Endothelial cell of umbilical vein (primary cell): ENCODE data around the gene RND3. TPM values are rescaled to one million over a fixed set of nuclear protein-coding genes. Genes with fewer than 3 reads are reported as not detected.

Experiments
- BruUV-seq: library from RNA; stranded (reverse); fragments of 400-500 nt; replicated peaks from 2 replicates; lab custom pipeline; 2021; lab: Mats Ljungman, UMichigan
- CTCF ChIA-PET: fragments of 300-600, 350-600 bp; sonication (Branson Sonifier 250); formaldehyde crosslinking; loops from one replicate; lab custom pipeline; 2021; ENCODE audit warnings: antibody characterized with exemption, inconsistent platforms; lab: Charles Lee
- POLR2A ChIA-PET: fragments of 300-600, 350-600 bp; sonication (Branson Sonifier 250); formaldehyde crosslinking; loops from one replicate; lab custom pipeline; 2021; ENCODE audit warnings: antibody characterized with exemption, inconsistent platforms; lab: Charles Lee
- DNase-seq: peaks from one replicate; pipeline ENCODE4 v3.0.0-alpha.2; 2011; ENCODE audit warnings: low read depth, low spot score
- FAIRE-seq: peaks from 2 replicates; lab custom pipeline; 2011; peaks lifted over from hg19 to GRCh38; lab: Jason Lieb, UNC
- H2AFZ ChIP-seq: 2 replicates; pipeline ENCODE4 v1.6.0; 2012; ENCODE audit warnings: low read depth, low read length, control low read depth, inconsistent platforms
- H3K27ac ChIP-seq: 2 replicates; pipeline ENCODE4 v1.5.1; 2011; ENCODE audit warnings: low read depth, mild to moderate bottlenecking, control low read depth, low read length, moderate library complexity; ENCODE audit not compliant: insufficient read depth
- H3K27me3 ChIP-seq, 2 experiments: 2 replicates each; pipeline versions ENCODE4 v1.6.0 to v1.6.1; 2011; ENCODE audit warnings: low read length in 2 of 2, mixed read lengths in 1 of 2; ENCODE audit not compliant: control insufficient read depth in 2 of 2, insufficient read depth in 2 of 2
- H3K36me3 ChIP-seq, 2 experiments: 2 replicates in 1 of 2; 3 replicates in 1 of 2; pipeline ENCODE4 v1.5.1; 2011; ENCODE audit warnings: low read length in 2 of 2, mild to moderate bottlenecking in 1 of 2, moderate library complexity in 1 of 2; ENCODE audit not compliant: control insufficient read depth in 2 of 2, insufficient read depth in 2 of 2; ENCODE audit errors: extremely low read depth in 1 of 2
- H3K4me1 ChIP-seq: 3 replicates; pipeline ENCODE4 v1.5.1; 2011; ENCODE audit warnings: mild to moderate bottlenecking, low read length; ENCODE audit not compliant: control insufficient read depth, insufficient read depth; ENCODE audit errors: extremely low read depth
- H3K4me2 ChIP-seq: 2 replicates; pipeline ENCODE4 v1.6.1; 2011; ENCODE audit warnings: low read length, control low read depth, mixed read lengths; ENCODE audit not compliant: insufficient read depth
- H3K4me3 ChIP-seq, 3 experiments: fragments of 200-600 bp in 1 of 3; sonication (generic), shearing (Covaris generic) in 1 of 3; replicated peaks in 1 of 3; 2 replicates each; pipeline ENCODE4 v1.5.1; 2011 to 2016; ENCODE audit warnings: control low read depth in 3 of 3, low read length in 3 of 3, mild to moderate bottlenecking in 2 of 3, inconsistent platforms in 1 of 3, low read depth in 1 of 3, moderate library complexity in 1 of 3; ENCODE audit not compliant: insufficient read depth in 1 of 3
- H3K79me2 ChIP-seq: 2 replicates; pipeline ENCODE4 v1.6.0; 2012; ENCODE audit warnings: low read length, inconsistent platforms; ENCODE audit not compliant: control insufficient read depth, insufficient read depth
- H3K9ac ChIP-seq: replicated peaks from 2 replicates; pipeline ENCODE3; 2011; ENCODE audit warnings: low read length, control low read depth; ENCODE audit not compliant: insufficient read depth; ENCODE audit errors: extremely low read depth
- H3K9me1 ChIP-seq: replicated peaks from 3 replicates; pipeline ENCODE4 v1.6.0; 2011; ENCODE audit warnings: mild to moderate bottlenecking, low read length; ENCODE audit not compliant: control insufficient read depth, insufficient read depth; ENCODE audit errors: extremely low read depth
- H3K9me3 ChIP-seq: replicated peaks from 2 replicates; pipeline ENCODE4 v1.5.1; 2012; ENCODE audit warnings: low read length, inconsistent platforms; ENCODE audit not compliant: control insufficient read depth, insufficient read depth
- H4K20me1 ChIP-seq: replicated peaks from 2 replicates; pipeline ENCODE3; 2011; ENCODE audit warnings: mild to moderate bottlenecking, low read length; ENCODE audit not compliant: control insufficient read depth, insufficient read depth; ENCODE audit errors: extremely low read depth
- MYC ChIP-seq: IDR thresholded peaks from one replicate; pipeline ENCODE4 v1.6.1; 2011; ENCODE audit warnings: mild to moderate bottlenecking, low read depth, low read length
- POLR2A ChIP-seq: IDR thresholded peaks from 2 replicates; pipeline ENCODE4 v1.6.1; 2012; ENCODE audit warnings: low read depth, mild to moderate bottlenecking, control low read depth, low read length
- POLR2AphosphoS5 ChIP-seq: IDR thresholded peaks from 2 replicates; pipeline ENCODE4 v1.6.1; 2012; ENCODE audit warnings: low read depth, mild to moderate bottlenecking, control low read depth, low read length, moderate library complexity; ENCODE audit not compliant: insufficient read depth
- dilution Hi-C: fragments of 300-500 bp; cut with MboI; formaldehyde crosslinking; loops from one replicate; pipeline ENCODE4 v1.15.0; 2019; ENCODE audit warnings: low sequenced_read_pairs; ENCODE audit not compliant: extremely low pct_ligation_motif_present
- intact Hi-C: fragments of 100-400 bp; cut with micrococcal nuclease; formaldehyde crosslinking; loops from one replicate; pipeline ENCODE4 v1.10.0; 2022
- polyA plus RNA-seq, 4 experiments: library from polyadenylated mRNA; depleted of rRNA in 3 of 4; stranded (reverse) in 3 of 4; unstranded in 1 of 4; fragments of >200 nt; gene quantifications; 2 replicates each; pipeline versions ENCODE4 v1.2.1 to v1.2.3, GENCODE V29; 2011 to 2012; ENCODE audit warnings: missing spikeins in 1 of 4
- total RNA-seq: library from RNA; stranded (reverse); gene quantifications from 2 replicates; pipeline ENCODE4 v1.2.3, GENCODE V29; 2021
- TF ChIP-seq, protein P1 (sequence below), 2 donors: IDR thresholded peaks; 1 replicate in 1 of 2; 2 replicates in 1 of 2; pipeline ENCODE4 v1.5.1; 2011; ENCODE audit warnings: low read length in 2 of 2, mild to moderate bottlenecking in 2 of 2, moderate library complexity in 2 of 2, control low read depth in 1 of 2, inconsistent platforms in 1 of 2, low read depth in 1 of 2; ENCODE audit not compliant: insufficient read depth in 1 of 2; ENCODE audit errors: extremely low read depth in 1 of 2

RND3 gene
- total and polyA plus RNA-seq, 2 donors (not counting 3 experiments of a cell fraction or from before 2014, with no cell fraction given), result 53.3 to 158 TPM

DNA sequence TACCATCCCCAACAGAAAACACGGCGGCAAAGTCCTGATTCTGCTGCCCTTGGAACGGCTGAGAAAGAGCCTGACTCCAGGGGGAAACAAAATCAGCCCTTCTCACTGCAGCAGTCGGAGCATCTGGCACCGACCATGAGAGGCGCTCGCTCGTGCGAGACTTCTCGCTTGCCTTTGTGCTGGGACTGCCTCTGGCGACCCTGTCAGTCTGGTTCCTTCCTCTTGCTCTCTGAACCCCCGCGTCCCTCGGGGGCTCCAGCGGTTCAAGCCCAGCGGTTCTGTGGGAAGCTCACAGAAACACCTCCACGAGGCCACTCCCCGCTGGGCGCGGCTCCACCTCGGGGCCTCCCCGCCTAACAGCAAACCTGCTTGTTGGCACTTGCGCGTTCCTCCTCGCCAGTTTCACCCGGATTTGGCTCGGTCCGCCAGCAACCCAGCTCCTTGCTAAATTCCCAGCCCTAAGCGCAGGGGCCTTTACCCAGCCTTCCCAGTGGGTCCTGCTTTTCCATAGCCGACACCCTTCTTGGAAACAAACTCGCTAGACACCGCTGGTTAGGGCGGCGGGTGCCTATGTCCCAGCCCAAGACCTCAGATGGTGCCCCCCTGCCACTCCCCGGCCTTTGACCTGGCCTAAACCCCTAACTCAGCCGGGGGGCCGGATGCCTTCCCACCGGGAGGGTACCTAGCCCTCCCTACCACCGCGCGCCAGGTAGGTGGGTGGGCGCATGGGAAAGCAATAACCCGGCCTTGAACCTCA lies 2.2 kb downstream of the RND3 start:
- Histone ChIP-seq H3K9me3 (no peaks in the 10 kb centered on the region), H3K27me3 (no peaks in the 10 kb centered on the region), H3K9ac (peak overlapping the region; percentile 99), H3K36me3 (peaks cover 0 to 16% of the 10 kb centered on the region in 2 experiments), H3K27ac (peak overlapping the region; percentile 85), H3K4me3 (peak overlapping the region; percentile 87 to 97 (median 95)), H3K9me1 (no peaks in the 10 kb centered on the region), H3K4me2 (peak overlapping the region; percentile 100), H3K79me2 (peaks cover 70% of the 10 kb centered on the region), H4K20me1 (peaks cover 7% of the 10 kb centered on the region), H3K4me1 (peaks cover 42% of the 10 kb centered on the region), H2AFZ (no peak overlapping the region)
- intact Hi-C loops (loop anchor here (1.0 to 10.0 kb wide), 6 partner anchors 8 to 628 kb away; no protein-coding TSS in a partner anchor), dilution Hi-C loops (loop anchor here (25.0 kb wide), 1 partner anchor 348 kb away; no protein-coding TSS in a partner anchor)
- no TSS peak for BruUV-seq
- TF ChIP-seq, protein P1, sequence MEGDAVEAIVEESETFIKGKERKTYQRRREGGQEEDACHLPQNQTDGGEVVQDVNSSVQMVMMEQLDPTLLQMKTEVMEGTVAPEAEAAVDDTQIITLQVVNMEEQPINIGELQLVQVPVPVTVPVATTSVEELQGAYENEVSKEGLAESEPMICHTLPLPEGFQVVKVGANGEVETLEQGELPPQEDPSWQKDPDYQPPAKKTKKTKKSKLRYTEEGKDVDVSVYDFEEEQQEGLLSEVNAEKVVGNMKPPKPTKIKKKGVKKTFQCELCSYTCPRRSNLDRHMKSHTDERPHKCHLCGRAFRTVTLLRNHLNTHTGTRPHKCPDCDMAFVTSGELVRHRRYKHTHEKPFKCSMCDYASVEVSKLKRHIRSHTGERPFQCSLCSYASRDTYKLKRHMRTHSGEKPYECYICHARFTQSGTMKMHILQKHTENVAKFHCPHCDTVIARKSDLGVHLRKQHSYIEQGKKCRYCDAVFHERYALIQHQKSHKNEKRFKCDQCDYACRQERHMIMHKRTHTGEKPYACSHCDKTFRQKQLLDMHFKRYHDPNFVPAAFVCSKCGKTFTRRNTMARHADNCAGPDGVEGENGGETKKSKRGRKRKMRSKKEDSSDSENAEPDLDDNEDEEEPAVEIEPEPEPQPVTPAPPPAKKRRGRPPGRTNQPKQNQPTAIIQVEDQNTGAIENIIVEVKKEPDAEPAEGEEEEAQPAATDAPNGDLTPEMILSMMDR (IDR thresholded peaks at IDR 0.05; ENCODE audit: extremely low read depth in 1 of 2, insufficient read depth in 1 of 2, low read depth in 1 of 2, low read length in 2 of 2), result peak; percentile 4 to 41
- TF ChIP-seq MYC (no peak), POLR2A (peak; percentile 85), POLR2AphosphoS5 (peak; percentile 82)
- DNase-seq, result peak; percentile 67
- CTCF ChIA-PET, result interaction anchor here (0.8 to 3.3 kb wide), 11 partner anchors 9 to 890 kb away, joined by 3 to 21 read pairs (median 5); no protein-coding TSS in a partner anchor
- POLR2A ChIA-PET, result interaction anchor here (1.4 to 2.4 kb wide), 4 partner anchors 10 to 344 kb away, joined by 3 to 15 read pairs (median 5); no protein-coding TSS in a partner anchor
- no peak for FAIRE-seq
